ENCODE measurements around the gene TF.

TF gene

DNA sequence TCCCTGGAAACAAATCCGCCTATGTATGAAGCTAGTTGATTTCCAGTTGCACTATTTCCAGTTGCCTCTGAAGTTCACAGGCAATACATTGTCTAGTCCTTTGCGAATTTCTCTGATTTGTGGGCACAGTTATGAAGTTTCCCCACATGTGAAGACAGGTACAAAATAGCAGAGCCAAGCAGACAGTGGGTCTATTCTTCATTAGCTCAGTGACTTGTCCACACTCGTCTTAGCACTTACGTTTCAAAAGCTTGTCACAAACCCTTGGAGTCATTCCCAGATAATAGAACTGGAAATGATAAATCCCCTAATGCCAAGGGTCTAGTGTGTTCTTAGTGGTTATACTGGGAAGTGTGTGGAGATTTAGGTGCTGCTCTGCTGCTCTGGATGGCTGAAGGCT lies 73.9 kb downstream of the TF start:
- no peak for ATAC-seq

DNA sequence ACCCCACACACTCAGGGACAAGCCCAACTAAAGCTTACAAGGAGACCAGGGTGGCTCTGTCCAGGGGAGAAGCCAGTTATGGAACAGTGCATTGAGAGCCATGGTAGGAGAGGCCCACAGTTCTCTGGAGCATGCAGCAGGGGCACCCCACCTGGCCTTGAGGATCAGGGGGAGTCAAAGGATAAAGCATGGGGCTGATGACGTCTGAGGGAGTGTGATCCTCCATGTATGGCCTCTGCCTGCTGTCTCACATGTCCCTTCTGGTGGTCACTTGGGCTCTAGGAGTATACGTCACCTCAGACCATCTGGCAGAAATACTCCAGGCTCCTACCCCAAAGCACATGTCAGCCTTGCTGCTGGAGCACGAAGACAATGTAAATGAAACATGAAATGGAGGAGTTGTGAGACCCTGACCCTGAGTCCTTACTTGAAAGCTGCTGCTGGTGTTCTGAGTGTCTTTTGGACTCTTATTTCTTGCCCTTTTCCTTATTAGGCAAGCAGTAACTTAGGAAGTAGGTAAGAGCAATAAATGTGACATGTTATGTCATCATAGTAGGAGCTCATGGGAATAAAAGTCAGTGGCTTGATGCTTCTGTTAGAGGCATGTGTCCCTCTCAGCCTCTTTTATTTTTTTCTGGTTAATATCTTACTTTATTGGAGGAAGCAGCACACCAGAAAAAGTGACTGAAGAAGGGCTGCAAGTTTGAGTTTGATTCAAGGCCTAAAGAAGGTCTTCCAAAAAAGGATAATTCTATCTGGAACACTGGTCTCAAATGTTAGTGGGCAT lies 74.9 kb downstream of the TF start:
- no peak for ATAC-seq

DNA sequence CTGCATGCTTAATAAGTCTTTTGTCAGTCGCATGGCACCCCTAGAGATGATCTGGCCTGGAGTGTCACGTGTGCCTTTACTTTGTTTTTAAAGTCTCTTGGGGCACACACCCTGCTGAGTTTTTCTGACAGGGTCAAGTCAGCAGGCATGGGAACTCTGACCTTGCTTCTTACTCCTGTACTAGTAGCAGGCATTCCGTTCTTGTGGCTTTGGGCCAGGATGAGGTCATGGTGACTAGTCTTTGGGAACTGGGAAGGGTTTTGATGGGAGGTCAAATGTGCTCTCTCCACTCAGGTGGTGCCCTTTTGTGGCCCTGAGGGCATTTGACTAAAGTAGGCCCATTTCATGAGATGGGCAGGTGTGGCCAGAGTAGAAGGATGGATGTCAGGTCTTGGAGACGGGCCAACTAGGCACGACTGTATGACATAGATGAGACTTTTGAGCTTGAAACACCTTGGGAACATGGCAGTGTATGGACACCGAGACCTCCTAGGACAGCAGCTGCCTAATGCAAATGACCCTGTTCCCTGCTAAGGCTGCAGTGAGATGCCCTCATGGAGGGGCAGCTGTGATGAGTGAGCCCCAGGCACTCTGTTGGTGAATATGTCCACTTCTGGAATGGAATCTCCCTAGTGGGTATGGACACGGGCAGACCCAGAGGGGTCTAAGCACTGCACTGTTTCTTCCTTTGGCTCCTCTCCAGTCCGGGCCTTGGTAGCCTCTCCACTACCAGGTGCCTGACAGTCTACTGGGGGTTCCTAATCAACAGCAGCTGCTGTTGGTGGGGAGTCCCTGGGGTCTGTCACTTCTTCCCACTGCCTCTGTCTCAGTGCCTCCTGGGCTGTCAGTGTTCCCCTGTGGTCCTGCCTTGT lies 75.8 kb downstream of the TF start:
- ATAC-seq, result no peak

DNA sequence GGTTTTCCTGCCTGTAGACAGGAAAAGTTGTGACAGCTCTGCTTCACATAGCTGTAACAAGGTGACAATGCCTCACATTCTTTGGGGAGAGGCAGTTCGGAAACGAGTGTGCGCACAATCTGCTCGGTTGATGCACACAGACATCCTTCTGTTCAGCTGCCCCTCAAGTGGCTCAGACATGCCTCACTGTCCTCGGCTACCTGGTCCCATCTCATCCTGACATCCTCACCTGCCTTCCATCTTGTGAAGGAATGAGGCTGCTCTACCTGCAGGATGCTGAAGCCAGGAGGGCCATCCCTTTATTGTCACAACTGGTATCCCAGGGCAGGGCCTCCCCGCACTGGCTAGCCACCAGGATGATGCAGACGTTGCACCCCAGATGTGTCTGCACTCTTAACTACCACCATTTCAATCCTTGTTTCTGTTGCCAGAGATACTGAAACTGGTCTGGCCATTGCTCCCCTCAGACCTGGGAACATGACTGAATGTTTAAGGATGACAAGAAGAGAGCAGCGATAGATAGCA lies 78.8 kb downstream of the TF start:
- no peak for ATAC-seq

DNA sequence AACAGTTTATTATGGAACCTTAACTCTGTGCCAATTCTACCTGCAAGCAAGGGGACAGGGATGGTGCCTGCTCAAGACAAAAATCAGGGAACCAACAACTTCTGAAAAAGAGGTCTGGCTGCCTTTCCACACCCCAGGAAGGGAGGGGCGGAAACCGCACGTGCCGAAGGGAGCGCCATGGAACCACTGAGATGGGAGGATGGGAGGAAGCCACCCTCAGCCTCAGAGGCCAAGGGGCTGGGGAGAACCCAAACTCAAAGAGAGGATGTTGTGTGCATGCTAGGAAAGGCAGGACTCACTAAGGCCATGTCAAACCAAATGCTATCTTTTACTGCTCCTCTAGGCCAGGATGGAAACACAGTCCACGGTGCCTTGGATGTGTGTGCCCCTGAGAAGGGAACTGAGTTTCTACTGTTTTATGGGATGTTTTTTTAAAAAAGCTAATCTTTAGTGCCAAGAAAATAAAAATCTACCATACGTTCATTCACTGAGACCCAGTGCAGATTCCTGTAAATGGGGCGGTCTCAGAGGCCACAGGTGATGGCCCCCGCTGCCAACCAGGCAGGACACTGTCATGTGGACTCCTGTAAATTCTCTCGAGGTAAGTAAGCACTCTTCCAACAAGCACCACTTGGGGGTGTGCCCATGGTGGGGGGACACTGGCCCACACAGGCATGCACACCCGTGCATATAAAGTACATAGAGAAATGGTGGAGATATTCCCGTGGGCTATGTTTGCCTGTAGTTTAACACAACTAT lies 80.0 kb downstream of the TF start:
- no peak for ATAC-seq

DNA sequence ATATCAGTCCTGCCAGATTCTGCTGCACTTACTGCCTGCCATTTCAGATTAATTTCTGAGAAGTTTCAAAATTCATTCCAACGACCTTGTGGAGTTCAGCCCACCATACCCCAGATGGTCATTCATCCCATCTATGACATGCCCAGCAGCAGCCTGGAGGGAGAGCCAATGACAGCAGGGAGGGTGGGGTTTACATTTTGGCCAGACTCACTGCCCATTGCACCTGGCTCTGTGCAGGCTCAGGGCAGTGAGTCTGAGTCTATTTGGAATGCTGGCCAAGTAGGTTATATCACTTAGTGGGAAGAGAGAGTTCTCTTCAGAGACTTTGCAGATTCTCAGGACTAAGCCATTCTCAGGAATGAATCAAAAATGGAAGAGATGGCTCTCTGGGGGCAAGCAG lies 80.9 kb downstream of the TF start:
- no peak for ATAC-seq

DNA sequence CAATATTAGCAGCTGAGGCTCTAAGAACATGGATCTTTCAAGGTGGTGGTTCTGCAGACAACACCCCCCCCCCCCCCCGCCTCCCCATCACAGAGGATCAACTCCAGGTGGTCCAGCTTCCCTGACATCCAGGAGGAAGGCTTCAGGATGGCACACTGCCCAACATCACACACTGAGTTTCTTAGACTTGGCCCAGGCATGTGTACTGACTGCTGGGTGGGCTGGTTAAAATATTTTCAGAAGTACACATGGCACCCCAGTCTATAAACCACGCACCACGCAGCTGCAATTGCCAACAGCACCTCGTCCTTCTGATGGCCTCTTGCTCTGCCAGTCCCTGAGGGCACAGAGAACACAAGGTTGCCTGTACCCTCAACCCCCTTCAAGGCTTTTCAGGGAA lies 81.5 kb downstream of the TF start:
- ATAC-seq, result no peak

DNA sequence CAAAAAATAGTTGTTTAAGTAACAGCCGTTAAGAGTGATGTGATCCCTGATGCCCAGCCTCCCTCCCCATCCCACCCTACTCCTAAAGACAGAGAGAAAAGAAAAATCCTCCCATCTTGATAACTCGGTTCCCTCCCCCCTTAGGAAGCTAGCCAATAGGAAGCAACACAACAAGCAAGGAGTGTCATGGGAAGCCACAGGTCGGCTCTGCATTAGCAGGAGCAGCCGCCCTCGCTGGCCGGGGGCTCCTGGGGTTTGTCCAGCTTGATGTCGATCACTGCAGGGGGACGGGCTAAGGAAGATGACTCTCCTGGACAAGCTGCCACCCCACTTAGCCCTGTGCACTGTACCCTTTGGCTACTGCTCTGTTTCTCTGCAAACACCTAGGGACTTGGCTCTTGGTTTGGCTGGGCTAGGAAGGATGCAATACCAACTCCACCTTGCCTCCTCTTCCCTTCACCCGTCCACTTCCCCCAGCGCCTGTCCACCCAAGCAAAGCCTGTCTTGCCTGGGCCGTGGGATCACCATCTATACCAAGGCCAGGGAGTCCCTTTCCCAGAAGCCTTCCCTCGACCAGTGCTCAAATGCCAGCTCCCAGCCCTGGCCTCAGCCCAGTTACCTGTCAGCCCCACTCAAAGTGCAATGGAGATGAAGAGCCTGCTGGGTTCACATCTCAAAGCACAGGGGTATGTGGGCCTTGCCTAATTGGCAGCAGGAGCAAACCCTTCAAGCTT lies 82.5 kb downstream of the TF start:
- ATAC-seq, result no peak

DNA sequence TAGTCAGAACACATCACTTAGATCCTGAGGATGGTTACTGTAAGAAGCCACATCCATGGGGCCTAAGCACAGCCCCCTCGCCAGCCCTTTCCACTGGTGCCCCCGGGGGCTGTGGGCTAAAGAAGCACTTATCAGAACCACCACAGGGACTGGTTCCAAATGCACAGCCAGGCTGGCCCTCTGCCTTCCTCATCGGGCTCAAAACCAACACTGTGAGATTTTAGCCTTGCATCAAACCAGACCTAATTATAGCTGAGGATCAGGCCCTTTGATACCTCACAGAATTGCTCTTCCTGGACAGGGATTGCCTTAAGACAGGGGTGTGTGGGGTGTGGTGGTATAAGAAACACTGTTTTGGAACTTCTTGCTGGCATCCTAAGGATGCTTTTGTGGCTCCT lies 83.1 kb downstream of the TF start:
- no peak for ATAC-seq

DNA sequence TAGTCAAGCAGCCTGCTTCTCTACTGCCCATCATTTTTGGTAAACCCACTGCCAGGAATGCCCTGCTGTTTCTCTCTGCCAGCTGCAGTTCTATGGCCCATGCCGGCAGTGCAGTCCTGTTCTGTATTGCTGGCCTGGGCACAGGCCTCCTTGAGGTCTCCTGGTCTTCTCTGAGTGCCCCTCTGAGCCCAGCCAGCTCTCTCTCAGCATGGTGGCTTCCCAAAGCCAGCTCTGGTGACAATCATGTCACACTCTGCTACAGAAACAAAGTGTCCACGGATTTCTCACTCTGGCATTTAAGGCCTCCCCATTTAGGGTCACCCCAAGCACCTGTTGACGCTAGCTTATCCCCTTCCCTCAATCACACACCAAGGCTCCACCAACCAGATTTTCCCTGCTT lies 83.9 kb downstream of the TF start:
- ATAC-seq, result no peak

DNA sequence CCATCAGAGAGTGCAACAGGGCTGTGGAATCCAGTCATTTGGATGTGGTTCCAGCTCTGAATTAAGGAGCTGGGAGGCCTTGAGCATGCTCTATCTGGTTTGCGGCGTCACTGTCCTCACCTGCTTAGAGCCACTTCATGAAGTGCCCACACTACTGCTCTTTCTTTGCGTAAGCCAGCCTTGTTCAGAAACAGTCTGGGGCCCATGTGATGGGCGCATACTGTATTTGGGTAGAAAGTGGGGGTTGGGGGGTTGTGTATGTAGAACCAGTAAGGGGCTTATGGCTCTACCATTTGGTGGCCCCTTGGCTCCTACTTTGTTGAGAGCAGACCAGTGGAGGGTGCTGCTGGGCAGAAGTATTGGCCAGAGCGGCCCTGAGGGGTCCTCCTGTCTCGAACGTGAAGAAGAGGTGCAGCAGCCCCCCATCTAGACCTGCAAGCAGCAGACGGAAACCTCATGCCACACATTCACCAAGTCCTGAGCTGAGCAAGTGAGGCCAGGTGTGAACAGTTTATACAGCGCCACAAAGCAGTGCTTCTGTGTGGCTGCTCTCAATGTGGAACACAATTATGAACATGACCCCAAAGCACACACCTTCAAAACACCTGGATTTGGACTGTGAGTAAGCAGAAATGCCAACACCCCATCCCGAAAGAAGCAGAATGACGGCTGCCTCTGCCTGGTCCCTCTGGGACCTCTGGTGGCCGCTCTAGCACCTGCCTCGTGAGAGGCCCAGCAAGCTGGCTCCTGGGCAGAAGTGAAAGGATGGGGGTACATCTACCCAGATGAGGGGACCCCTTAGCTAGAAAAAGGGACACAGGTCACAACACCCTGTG lies 86.0 kb downstream of the TF start:
- no peak for ATAC-seq

DNA sequence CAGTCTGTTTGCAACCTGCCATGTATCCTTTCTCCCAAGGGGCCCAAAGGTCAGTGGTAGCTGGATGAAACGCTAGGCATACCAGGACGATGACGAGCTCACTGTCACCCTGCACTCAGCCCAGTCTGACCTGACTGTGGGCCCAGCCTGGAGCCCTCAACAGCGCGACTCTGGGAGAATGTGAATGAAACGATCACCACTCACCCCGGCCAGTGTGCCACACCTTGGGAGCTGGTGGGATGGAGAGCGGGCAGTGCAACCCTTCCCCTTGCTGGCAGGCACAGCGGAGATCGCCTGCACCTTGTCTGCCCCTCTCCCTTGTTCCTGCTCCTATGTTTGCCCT lies 86.6 kb downstream of the TF start:
- ATAC-seq, result no peak

DNA sequence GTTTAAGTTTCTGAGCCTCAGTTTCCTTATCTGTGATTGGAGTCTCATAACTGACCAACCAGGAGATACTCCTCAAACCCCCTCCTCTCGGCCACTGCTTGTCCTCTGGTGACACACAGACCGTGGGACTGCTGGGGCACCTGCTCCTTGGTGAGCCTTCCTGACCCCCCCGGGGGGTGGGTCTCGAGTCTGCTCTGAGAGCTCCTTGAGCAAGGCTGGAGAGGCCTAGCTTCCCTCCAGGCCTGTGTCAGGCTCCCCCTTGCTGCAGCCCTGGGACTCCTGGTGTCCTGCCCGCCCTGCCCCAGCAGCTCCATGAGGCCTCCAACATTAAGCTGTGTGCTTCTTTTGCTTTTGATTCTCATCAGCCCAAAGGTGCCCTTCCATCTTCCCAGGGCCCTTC lies 87.1 kb downstream of the TF start:
- ATAC-seq, result no peak

DNA sequence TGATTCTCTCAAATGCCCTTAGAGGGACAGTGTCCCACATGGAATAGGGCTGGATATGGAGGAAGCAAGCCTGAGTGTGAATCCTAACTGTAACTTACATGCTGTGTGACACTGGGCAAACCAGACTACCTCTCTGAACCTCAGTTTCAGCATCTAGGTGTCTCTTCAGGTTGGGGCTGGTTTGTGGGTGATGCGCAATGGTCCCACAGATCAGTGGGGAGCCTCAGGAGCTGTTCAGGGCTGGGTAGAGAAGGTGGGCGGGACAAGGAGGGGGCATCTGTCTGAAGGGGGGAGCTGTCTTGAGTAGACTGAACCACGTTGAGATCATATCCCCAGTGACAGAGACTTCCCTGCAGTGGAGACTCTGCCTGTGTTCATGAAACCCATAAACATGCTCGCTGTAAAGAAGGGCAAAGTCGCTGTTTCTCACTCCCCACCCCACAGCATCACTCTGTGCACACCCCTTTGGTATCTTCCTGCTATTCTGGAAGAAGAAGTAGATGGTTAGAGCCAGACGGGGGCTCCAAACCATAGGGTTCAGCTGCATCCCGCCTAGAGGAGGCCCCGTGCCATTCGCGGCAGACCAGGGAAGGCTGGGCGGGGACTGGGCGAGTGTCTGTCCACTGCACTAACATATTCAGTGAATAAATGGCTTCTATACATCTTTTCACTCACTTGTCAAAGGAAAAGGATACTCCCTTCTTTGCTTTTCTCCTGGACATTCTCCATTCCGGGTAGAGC lies 87.9 kb downstream of the TF start:
- ATAC-seq, result no peak

DNA sequence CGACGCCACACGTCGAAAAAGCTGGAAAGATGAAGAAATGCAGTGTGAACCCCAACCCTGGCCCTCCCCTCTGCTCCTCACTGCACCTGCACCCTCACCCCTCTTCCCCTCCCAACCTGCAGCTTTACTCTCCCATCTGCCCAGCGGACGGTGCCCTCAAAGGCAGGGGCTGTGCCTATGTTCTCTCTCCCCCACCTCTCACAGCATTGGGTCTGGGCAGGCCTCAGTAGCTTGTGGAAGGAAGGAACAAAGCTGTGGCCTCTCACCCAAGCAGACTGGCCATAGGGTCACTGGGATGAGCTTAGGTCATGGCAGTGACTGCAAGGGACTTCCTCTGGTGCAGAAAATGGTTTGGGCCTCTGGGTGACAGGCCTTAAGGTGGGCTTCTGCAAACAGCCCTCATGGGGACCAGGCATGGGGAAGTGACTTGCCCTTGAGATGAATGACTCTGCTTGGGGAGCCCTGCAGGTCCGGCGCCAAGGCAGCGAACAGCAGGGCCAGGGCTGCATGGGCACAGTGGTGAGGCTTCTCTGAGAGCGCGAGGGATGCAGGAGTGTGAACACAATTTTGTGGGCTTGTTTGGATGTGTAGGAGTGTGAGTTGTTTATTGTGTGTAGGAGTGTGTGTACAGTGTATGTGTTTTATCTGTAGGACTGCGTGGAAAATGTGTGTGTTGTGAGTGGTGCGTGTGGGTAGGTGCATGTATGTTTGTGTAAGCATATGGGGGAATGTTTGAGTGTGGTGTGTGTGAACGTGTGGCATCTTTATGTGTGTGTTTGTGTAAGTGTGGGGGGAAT lies 88.6 kb downstream of the TF start:
- no peak for ATAC-seq

DNA sequence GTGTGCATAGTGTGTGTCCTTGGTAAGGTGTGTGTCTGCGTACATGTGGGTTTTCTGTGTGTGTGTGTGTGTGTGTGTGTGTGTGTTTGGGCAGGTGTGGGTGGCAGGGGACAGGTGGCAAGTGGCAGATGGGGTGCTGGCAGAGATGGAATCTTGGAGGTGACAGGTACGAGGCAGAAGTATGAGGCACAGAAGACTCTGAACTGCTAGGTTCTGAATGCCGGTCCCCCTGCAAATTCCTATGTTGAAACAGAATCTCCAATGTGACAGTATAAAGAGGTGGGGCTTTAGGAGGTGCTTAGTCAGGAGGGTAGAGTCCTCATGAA lies 89.2 kb downstream of the TF start:
- ATAC-seq, result no peak

DNA sequence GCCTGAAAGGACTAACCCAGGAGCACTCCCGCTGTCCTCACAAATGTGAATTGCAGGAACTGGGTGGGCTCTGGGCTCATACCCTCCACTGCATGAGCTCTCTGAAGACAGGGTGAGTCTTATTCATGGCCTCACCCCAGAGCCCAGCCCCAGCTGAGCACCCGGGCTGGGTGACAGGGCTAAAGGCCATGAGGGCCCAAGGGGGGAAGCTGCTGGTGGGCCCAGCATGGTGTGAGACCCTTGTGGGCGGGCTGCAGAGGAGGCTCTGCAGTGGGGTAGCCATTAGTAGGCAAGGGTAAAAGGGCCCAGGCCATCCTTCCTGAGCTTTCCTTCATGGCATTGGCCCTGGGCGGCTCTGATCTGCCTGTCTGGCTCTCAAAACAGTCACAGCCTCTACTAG lies 89.8 kb downstream of the TF start:
- ATAC-seq, result no peak

DNA sequence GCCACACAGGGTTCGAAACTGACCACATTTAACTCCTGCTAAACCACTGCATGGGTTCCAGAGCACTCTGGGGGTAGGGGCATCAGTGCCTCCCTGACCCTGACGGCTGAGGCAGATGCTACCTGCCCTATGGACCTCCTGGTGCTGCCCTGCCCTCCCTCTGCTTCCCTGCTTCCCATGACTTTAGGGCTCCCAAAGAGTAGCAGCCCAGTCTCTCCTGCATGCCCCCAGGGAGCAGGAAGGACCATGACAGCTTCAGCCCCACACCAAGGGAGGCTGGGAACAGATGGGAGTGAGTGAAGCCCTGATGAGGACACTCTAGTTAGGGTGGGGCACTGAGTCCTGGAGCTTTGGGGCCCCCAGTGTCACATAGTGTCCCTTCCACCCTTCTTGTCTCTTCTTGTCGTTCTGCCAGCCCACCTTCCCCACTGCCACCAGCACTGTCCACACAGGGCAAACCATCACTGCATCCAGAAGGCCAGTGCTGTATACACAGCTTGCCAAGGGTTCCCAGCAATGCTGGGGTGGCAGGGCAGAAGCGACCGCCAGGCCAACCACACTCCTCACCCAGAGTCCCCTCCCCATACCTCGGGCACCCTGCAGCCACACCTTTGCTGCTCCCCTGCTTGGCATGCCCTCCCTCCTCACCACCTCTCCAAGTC lies 90.4 kb downstream of the TF start:
- ATAC-seq, result no peak

DNA sequence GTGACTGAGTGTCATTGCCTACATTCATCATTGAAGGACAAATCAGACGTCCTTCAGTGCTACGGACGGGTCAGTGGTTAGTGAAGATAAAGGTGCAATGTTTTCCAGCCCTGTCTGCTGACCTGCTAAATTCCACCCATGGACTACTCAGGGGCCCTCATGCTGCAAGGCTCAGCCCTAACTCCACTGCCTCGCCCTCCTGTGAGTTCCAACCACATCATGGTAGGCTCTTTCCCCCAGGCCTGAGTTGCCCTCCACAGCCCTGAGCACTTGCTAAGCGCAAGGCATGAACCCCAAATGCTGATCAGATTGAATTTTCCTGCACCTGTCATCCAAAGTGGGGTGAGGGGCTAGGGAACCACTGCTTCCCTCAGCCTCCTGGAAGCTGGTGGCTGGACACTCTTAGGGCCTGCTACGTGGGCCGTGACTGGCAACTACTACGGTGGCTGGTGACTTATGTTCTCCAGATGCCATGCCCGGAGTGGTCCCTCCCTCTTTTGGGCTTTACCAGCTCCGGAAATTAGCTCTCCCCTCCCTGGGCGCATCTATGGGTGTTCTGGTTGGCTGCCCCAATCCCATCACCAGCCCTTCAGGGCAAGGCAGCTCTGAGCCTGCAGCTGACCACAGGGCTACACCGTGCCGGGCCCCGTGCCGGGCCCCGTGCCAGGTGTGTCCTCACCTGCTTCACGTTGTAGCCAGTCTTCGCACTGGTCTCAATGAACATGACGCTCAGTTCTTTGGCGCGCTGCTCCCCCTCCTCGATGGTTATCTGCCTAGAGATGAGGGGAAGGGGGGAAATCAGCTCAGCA lies 91.5 kb downstream of the TF start:
- no peak for ATAC-seq

Data from activated CD4-positive, CD25-positive, alpha-beta regulatory T cell treated with anti-CD3 and anti-CD28 coated beads, Interleukin-2, amount 50 U/mL, for 24 hours (primary cell).